SH-SY5Y (cell line): Measurements from ENCODE around the gene SLC35F4.

ENCODE experiments used
- GATA2 ChIP-seq: IDR thresholded peaks from 2 replicates; pipeline ENCODE4 v1.6.1; 2011; ENCODE audit warnings: mild to moderate bottlenecking, low read depth, low read length
- GATA3 ChIP-seq: IDR thresholded peaks from 2 replicates; pipeline ENCODE4 v1.6.1; 2011; ENCODE audit warnings: low read depth, mild to moderate bottlenecking, low read length, moderate library complexity

SLC35F4 gene

DNA sequence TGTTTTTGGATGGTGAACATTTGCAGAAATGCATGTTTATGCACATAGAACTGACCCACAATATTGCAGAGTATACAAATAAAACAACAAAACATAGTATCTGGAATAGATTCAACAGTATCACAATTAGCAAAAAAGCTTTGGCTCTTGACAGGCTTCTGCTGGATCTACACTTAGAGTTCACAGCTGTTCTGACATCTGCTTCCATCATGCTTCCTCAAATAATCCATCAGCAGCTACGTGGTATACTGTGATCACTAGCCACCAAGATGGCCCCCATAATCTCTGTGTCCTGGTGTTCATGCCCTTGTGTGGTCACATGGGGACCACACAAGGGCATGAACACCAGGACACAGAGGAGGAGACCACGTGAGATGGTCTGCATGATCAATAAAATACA lies 205.7 kb downstream of the SLC35F4 start:
- no peak for TF ChIP-seq GATA2
- TF ChIP-seq GATA3: no peak

DNA sequence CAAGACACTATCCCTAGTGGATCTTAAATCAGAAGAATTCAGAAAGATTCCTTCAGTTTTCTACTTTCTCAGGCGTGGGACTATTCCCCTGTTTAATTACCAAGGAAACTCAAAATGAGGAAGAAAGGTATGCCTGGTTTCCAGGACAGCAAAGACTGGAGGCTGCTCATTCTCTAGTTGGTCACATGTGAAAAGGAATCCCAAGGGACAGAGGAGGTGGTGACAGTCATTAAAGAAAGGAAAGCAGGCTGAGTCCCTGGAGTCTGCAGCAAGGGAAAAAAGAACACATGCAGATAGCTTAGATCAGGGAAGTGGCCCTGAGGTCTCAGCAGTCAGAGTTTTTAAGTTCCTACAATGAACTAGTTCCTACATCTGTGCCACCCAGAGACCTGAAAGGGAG lies 206.8 kb downstream of the SLC35F4 start:
- TF ChIP-seq GATA3 (no peak), GATA2 (no peak)

DNA sequence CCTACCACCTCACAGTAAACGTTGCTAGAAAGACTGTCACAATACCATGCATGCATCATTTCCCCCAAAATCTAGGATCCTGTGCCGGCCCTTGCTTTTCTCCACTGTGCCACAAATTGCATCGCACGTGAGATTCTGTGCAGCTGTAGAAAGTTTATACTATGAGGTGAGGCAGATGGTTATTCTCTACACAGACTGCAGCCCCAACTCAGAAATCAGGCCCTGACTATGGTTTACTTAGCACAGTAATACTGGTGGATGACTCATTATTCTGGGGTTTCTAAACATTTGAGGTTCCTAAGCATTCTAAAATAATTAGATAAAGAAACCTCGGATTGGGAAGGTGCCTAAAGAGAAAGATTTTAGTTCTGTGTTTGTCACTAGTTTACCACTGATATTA lies 208.4 kb downstream of the SLC35F4 start:
- TF ChIP-seq GATA2 (no peak), GATA3 (no peak)

DNA sequence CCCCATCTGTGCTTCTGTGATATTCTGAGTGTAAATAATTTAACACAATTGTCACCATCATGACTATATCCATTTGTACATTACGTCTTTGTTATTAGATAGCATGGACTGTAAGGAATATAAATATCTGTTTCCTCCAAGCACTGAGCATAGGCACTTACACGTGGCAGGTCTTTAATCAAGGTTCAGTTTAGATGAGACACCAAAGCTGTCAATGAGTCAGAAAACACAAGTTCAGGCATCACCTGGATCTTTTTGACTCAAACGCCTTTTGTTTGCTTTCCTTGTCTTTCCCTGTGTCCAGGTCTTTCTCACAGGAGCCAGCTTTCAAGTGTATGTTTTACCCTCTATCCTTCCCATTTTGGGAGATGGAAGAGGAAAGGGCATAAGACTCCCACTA lies 209.0 kb downstream of the SLC35F4 start:
- TF ChIP-seq GATA3: no peak
- no peak for TF ChIP-seq GATA2

DNA sequence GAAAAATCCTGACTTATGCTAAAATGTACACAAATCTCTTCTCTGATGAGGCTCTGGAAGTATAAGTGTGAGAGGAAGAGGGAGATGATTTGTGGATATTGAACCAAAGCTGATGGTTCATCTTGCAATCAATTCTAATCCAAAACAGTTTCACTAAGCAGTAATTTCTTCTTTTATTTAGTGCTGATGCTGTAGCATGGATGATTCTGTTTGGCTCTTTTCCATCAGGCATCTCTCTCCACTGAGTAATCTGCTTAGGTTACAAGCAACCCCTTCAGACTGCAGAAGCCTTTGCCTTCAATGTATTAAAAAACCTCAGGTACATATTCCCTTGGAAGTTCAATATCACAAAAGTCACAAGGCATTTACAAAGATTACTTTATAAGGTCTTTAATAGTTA lies 213.1 kb downstream of the SLC35F4 start:
- TF ChIP-seq GATA2: no peak
- TF ChIP-seq GATA3: no peak

DNA sequence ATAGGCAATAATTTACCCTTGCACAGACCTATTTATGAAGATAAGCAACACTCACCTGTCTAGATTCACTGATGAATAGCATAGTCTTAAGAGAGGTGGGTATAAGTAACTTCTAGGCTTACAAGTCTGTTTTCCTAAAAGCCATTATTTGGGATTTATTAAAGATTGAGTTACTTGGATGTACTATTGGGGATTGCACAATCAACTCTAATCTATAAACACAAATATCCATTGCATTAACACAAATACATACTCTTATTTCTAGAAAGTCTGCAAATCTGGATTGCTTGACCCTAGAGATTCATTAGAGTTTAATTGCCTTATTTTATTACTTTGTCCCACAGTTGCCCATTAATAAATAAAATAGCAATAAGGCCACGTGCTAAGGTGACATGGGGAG lies 224.1 kb downstream of the SLC35F4 start:
- TF ChIP-seq GATA3: no peak

DNA sequence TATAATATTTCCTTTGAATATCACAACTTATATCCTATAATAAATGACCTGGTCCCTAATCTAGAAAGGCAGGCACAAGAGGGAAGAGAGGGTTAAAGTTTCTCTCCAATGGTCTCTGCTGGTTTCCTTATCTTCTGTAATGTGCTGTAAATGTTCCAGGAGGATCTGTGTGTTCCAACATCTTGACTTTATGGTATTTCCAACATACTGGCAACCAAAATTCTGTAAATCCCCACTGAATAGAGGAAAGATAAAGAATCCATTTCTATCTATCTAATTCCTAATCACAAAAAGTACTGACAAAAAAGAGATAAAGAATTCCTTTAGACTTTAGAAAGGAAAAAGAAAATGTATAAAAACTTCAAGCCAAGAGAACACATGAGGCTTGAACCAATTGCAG lies 225.9 kb downstream of the SLC35F4 start:
- TF ChIP-seq GATA3 (no peak), GATA2 (no peak)

DNA sequence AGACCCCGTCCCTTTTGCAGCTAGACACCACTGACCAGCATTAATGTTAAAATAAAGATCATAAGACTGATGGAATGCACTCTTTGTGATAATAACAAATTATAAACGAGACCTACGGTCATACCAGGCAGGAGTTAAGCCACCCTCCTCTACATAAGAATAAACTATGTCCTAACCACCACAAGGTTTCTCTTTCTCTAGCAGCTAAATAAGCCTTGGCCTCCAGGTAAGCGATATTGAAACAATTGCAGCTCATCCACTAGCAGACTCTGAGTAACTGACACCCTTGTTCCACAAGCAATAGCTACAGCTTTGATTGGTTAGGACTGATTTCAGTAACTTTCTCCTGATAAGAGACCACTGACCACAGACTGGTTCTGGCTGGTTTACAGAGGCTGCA lies 228.0 kb downstream of the SLC35F4 start:
- no peak for TF ChIP-seq GATA3
- TF ChIP-seq GATA2: no peak

DNA sequence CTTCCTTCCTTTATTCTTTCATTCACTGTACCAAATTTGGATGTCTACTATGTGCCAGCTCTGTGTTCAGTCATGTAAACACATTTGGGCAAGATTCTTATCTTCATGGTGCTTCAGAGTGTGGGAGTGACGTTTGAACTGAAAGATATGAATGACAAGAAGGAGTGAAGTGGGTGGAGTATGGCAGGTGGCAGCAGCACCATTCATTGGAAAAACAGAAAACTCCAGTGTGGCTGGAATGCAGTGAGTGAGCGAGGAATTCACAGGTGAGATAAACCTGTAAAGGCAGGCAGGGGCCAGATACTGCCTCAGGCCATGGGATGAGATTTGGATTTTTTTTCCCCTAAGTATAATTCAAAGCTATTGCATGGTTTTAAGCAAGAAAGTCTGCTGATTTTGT lies 231.6 kb downstream of the SLC35F4 start:
- TF ChIP-seq GATA3 (no peak), GATA2 (no peak)

DNA sequence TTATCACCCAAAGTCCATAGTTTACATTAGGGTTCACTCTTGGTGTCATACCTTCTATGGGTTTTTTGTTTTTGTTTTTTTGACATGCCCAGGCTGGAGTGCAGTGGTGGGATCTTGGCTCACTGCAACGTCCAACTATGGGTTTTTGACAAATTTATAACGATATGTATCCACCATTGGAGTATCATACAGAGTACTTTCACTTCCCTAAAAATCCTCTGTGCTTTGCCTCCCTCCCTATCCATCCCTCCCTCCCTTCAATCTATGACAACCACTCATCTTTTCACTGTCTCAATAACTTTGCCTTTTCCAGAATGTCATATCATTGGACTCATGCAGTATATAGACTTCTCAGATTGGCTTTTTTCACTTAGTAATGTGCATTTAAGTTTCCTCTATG lies 233.2 kb downstream of the SLC35F4 start:
- no peak for TF ChIP-seq GATA2
- TF ChIP-seq GATA3: no peak

DNA sequence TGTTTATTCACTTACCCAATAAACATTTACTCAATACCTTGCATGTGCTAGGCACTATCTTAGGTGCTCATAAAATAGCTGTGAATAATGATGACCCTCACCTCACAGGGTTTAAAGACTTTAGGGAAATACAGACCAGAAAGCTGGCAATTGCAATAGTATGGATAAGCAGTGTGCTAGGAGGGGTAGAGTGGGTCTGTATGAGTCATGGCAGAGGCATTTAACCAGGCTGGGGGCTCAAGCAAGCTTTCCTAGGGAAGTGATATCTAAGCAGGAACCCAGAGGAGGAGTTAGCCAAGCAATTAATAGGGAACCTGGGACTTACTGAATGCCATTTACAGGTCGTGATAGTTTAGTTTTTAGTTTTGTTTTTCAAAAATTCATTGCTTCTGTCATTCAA lies 248.4 kb downstream of the SLC35F4 start:
- no peak for TF ChIP-seq GATA3
- no peak for TF ChIP-seq GATA2

DNA sequence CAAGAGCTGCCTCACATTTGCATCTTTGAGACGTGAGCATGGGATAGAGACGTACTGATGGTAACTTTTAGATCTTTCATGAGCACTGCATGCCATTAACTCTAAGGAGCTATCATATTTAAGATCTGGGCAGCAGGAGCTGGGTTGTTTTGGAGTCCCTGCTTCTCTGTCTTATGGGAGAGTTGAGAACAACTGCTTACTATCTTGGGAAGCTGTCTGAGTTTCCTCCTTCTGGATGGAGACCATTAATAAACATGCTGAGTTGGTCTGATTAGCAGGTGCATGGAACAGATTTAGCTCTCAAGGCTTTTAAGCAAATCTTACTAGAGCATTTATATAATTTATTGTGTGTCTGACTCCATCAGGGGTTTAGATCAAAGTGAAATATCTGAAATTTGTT lies 252.9 kb downstream of the SLC35F4 start:
- TF ChIP-seq GATA2 (no peak), GATA3 (no peak)

DNA sequence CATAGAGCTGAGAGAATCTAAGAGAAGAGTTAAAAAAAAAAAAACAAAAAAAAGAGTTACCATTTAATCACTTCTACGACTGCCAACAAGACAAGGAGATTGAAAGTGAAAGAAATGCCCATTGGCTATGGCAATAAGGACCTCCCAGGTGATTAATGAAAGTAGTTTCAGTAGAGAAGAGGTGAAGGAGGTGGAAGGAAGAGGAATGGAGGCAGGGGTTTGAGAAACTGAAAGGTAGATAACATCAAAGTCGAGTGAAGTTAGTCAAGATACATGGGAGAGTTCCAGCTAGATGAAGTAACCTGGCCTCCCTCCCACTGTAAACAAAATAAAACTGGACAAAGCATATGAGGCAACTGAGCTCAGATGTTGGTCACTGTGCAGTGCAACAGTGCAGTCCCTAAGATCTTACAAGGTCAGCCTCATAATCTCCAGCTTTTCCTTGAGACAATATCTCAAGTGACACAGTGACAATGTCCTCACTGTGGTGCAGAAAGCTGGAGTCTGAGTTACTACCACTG lies 254.3 kb downstream of the SLC35F4 start:
- no peak for TF ChIP-seq GATA3
- no peak for TF ChIP-seq GATA2

DNA sequence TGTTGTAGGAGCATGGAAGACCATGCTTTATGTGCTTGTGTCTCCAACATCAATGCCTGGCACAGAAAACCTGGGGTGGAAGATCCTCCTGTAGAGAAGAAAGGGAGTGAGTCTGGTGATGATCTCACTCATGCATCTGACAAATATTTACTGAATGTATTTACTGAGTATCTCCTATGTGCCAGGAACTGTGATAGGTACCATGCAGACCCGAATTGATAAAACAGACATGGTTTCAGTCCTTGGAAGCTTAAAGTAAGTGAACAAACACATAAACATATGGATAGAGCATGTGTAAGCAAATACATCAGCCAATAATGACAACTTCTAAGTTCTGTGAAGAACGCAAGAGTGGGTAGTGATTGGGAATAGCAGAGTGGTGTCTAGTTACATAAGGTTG lies 255.3 kb downstream of the SLC35F4 start:
- TF ChIP-seq GATA3 (no peak), GATA2 (no peak)

DNA sequence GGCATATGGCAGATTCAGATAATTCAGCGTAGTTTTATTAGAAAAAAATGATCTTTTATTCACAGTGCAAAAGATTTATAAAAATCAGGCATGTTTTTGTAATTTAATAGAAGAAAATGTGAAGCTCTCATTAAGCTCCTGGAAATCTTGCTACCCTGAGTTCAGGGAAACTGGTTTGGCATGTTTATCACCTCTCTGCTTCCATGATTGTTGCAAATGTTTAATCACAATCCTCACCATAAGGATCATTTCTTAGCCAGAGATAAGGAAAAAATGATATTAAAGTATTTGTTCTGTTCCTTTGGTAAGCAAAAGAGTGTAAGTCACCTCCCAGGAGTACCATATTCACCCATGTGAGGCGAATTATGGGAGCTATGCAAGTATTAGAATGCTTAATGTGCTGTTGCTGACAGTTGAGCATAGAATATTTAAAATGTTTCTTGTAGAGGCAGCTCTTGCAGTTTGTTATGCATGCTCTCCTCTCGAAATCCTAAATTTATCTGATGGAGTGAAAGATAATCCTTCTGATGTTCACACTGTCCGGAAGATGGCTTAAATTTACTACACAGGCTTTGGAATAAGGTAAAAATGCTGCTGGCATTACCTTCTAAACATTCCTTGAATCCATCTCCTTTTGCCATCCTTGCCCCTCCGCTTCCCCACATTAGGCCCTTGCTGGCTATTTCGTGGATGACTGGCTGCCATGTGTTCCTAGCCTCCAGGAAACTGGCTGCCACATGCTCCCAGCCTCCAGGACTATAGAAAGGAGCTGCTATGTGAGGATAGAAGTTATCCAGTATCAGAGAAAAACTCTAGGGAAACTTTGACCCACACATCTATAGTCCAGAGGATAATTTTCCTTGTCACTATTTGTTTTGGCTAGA lies 256.5 kb downstream of the SLC35F4 start:
- TF ChIP-seq GATA3 (no peak), GATA2 (no peak)
